ENCODE data around the gene AGBL4.

The AGBL4 gene

GRCh38 chr1:48688102-48688760, 1335.5 kb downstream of the AGBL4 start:
- DNase-seq (ENCODE audit: low spot score): peak; percentile 42
- no peak for FAIRE-seq

GRCh38 chr1:48687282-48688045, 1336.3 kb downstream of the AGBL4 start:
- DNase-seq (ENCODE audit: low spot score) (no peak), FAIRE-seq (no peak)

GRCh38 chr1:48686159-48686558, 1337.6 kb downstream of the AGBL4 start:
- FAIRE-seq: peak; percentile 48
- DNase-seq (ENCODE audit: low spot score): no peak

- DNase-seq (ENCODE audit: low spot score) (no peak), FAIRE-seq (no peak)
Measured at GRCh38 chr1:48684381-48684780, 1339.4 kb downstream of the AGBL4 start.

GRCh38 chr1:48683839-48684238, 1339.9 kb downstream of the AGBL4 start:
- DNase-seq (ENCODE audit: low spot score) (no peak), FAIRE-seq (no peak)

GRCh38 chr1:48681476-48682305, 1342.1 kb downstream of the AGBL4 start:
- DNase-seq (ENCODE audit: low spot score): peak; percentile 37
- FAIRE-seq: no peak

GRCh38 chr1:48680411-48681035, 1343.2 kb downstream of the AGBL4 start:
- peak; percentile 44 for DNase-seq (ENCODE audit: low spot score)
- FAIRE-seq: no peak

GRCh38 chr1:48679859-48680258, 1343.9 kb downstream of the AGBL4 start:
- FAIRE-seq (no peak), DNase-seq (ENCODE audit: low spot score) (no peak)

- DNase-seq (ENCODE audit: low spot score) (no peak), FAIRE-seq (no peak)
Measured at GRCh38 chr1:48678710-48679505, 1344.8 kb downstream of the AGBL4 start.

- DNase-seq (ENCODE audit: low spot score): peak; percentile 65
- no peak for FAIRE-seq
Measured at GRCh38 chr1:48677306-48678287, 1346.2 kb downstream of the AGBL4 start.

- no peak for FAIRE-seq
- DNase-seq (ENCODE audit: low spot score): no peak
Measured at GRCh38 chr1:48676822-48677221, 1346.9 kb downstream of the AGBL4 start.

GRCh38 chr1:48676376-48676775, 1347.4 kb downstream of the AGBL4 start:
- FAIRE-seq (no peak), DNase-seq (ENCODE audit: low spot score) (no peak)

- DNase-seq (ENCODE audit: low spot score) (no peak), FAIRE-seq (peak; percentile 37)
Measured at GRCh38 chr1:48675251-48675650, 1348.5 kb downstream of the AGBL4 start.

- DNase-seq (ENCODE audit: low spot score) (peak; percentile 82), FAIRE-seq (no peak)
Measured at GRCh38 chr1:48674641-48675040, 1349.1 kb downstream of the AGBL4 start.

- no peak for DNase-seq (ENCODE audit: low spot score)
- FAIRE-seq: no peak
Measured at GRCh38 chr1:48673332-48674105, 1350.2 kb downstream of the AGBL4 start.

GRCh38 chr1:48671578-48671977, 1352.2 kb downstream of the AGBL4 start:
- FAIRE-seq (no peak), DNase-seq (ENCODE audit: low spot score) (no peak)

GRCh38 chr1:48670234-48671020, 1353.3 kb downstream of the AGBL4 start:
- FAIRE-seq (no peak), DNase-seq (ENCODE audit: low spot score) (no peak)

GRCh38 chr1:48668339-48668738, 1355.4 kb downstream of the AGBL4 start:
- FAIRE-seq (no peak), DNase-seq (ENCODE audit: low spot score) (no peak)

All from urothelium cell line (cell line).